PFSK-1 (cell line): ENCODE data around the gene ZC3H18.

Experiments used
- FOXP2 ChIP-seq: optimal IDR thresholded peaks from 2 replicates; pipeline ENCODE3; 2011; ENCODE audit warnings: borderline replicate concordance, control low read depth, inconsistent platforms; ENCODE audit not compliant: insufficient read depth; ENCODE audit errors: extremely low read length, extremely low read depth
- POLR2AphosphoS5 ChIP-seq: IDR thresholded peaks from 2 replicates; pipeline ENCODE4 v1.6.1; 2012; ENCODE audit warnings: low read depth, mild to moderate bottlenecking, control low read depth, low read length, moderate library complexity
- REST ChIP-seq, 2 experiments: IDR thresholded peaks; 2 replicates each; pipeline versions ENCODE4 v1.6.1 to v1.8.0; 2011 to 2012; ENCODE audit warnings: low read depth in 2 of 2, low read length in 2 of 2, control low read depth in 1 of 2, inconsistent platforms in 1 of 2, mild to moderate bottlenecking in 1 of 2, moderate library complexity in 1 of 2; ENCODE audit not compliant: insufficient read depth in 1 of 2
- SIN3A ChIP-seq: IDR thresholded peaks from 2 replicates; pipeline ENCODE4 v1.6.1; 2012; ENCODE audit warnings: mild to moderate bottlenecking, low read length, moderate library complexity, borderline replicate concordance; ENCODE audit not compliant: insufficient read depth
- TAF1 ChIP-seq: IDR thresholded peaks from 2 replicates; pipeline ENCODE4 v1.6.1; 2012; ENCODE audit warnings: low read length, control low read depth, borderline replicate concordance; ENCODE audit not compliant: insufficient read depth

Gene ZC3H18

DNA sequence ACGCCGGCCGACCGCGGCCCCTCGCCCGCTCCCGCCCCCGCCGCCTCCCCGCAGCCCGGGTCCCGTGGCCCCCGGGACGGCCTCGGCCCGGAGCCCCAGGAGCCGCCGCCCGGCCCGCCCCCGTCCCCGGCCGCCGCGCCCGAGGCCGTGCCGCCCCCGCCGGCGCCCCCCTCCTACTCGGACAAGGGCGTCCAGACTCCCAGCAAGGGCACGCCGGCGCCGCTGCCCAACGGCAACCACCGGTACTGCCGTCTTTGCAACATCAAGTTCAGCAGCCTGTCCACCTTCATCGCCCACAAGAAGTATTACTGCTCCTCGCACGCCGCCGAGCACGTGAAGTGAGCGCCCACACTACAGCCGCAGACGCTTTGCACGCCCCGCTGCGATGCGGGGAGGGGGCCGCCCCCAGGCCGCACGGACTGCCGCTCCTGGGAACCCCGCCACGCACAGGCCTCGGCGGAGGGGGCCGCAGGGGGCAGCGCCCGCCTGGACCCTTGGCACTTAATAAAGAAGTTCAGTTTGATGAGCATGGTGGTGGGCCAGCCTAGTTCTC, 35.5 kb upstream of the ZC3H18 start:
- TF ChIP-seq POLR2AphosphoS5 = no peak
- no peak for TF ChIP-seq REST (IDR thresholded peaks at IDR 0.05; ENCODE audit: insufficient read depth in 1 of 2, low read depth in 2 of 2, low read length in 2 of 2)
- TF ChIP-seq TAF1 = no peak
- no peak for TF ChIP-seq SIN3A
- TF ChIP-seq FOXP2 = no peak

GRCh38 chr16:88535191-88535856, 34.9 kb upstream of the ZC3H18 start:
- TF ChIP-seq TAF1 (no peak), REST (IDR thresholded peaks at IDR 0.05; ENCODE audit: insufficient read depth in 1 of 2, low read depth in 2 of 2, low read length in 2 of 2) (no peak), FOXP2 (no peak), POLR2AphosphoS5 (no peak), SIN3A (no peak)

DNA sequence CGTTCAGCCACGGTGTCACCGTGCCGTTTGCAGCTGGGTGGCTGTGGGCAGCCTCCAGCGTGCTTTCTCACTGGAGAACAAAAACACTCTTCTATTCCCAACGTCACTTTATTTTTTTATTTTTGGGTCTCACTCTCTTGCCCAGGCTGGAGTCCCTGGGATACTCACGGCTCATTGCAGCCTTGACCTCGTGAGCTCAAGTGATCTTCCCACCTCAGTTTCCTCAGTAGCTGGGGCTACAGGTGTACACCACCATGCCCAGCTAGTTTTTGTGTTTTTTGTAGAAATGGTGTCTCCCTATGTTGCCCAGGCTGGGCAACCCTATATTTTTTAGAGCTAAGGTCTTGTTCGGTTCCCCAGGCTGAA, 34.4 kb upstream of the ZC3H18 start:
- no peak for TF ChIP-seq TAF1
- TF ChIP-seq REST (IDR thresholded peaks at IDR 0.05; ENCODE audit: insufficient read depth in 1 of 2, low read depth in 2 of 2, low read length in 2 of 2) = no peak
- no peak for TF ChIP-seq FOXP2
- TF ChIP-seq POLR2AphosphoS5 = no peak
- no peak for TF ChIP-seq SIN3A

DNA sequence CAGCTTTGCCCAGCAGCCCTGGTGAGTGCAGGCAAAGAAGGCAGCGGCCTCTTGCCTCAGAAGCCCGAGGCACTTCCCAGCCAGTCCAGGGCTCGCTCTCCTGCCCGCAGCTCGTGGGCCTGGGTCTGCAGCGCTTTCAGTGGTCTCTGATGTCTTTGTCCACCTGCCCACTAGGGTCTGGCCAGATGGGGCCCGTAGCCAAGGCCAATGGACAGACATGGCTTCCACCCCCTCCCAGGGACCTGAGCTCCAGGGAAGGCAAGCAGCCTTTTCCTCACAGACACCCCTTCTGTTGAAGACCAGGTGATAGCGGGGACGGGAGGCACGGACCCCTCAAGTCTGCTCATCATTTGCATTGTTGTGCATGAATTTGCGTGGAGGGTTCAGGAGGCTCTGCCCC, 33.7 kb upstream of the ZC3H18 start:
- TF ChIP-seq REST (IDR thresholded peaks at IDR 0.05; ENCODE audit: insufficient read depth in 1 of 2, low read depth in 2 of 2, low read length in 2 of 2) (no peak), TAF1 (no peak), FOXP2 (no peak), POLR2AphosphoS5 (no peak), SIN3A (no peak)
